Mesothelial cell of epicardium (in vitro differentiated cells): ENCODE measurements around the gene ITGA11. TPM values are rescaled to one million over a fixed set of nuclear protein-coding genes. Genes with fewer than 3 reads are reported as not detected.

Experiments
- DNase-seq, 2 experiments: peaks; one replicate each; pipeline ENCODE4 v3.0.0; 2021; ENCODE audit warnings: low spot score in 2 of 2; ENCODE audit not compliant: unreplicated experiment in 2 of 2
- H3K27ac Mint-ChIP-seq: 2 replicates; pipeline ENCODE4 v1.8.0; 2021; ENCODE audit warnings: mixed read lengths
- H3K27me3 Mint-ChIP-seq: 2 replicates; pipeline ENCODE4 v1.8.0; 2021; ENCODE audit warnings: low read depth, mixed read lengths
- H3K36me3 Mint-ChIP-seq: 2 replicates; pipeline ENCODE4 v1.8.0; 2021; ENCODE audit warnings: mixed read lengths
- H3K4me1 Mint-ChIP-seq: 2 replicates; pipeline ENCODE4 v1.8.0; 2021; ENCODE audit warnings: mixed read lengths
- H3K4me3 Mint-ChIP-seq: 2 replicates; pipeline ENCODE4 v1.8.0; 2021; ENCODE audit warnings: mild to moderate bottlenecking, moderate library complexity, mixed read lengths
- H3K9me3 Mint-ChIP-seq: 2 replicates; pipeline ENCODE4 v1.8.0; 2021; ENCODE audit warnings: mixed read lengths
- total RNA-seq: library from RNA; stranded (reverse); gene quantifications from 3 replicates; pipeline ENCODE4 v1.2.1, GENCODE V29; 2021
- TF ChIP-seq, protein P1 (sequence below): fragments of 200-600 bp; sonication (generic); IDR thresholded peaks from one replicate; pipeline ENCODE4 v1.5.0; 2021; ENCODE audit warnings: antibody characterized with exemption; ENCODE audit not compliant: unreplicated experiment

The ITGA11 gene
- total RNA-seq, 1 donor from 2014 or later, result 3.5 TPM

DNA sequence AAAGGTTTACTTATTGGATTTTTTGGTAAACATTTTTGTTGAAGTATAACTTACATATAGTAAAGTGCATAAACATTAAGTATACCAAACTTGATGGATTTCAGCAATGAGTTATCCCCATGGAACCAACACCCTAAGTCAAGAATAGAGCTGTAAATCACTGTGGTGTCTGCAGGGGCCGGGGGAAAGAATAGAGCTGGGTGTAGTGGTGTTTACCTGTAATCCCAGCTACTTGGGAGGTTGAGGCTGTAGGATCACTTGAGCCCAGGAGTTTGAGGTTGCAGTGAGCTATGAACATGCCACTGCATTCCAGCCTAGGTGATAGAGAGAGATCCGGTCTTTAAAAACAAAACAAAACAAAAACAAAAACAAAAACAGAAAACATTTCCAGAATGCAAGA lies 167.7 kb downstream of the ITGA11 start:
- Mint-ChIP-seq H3K4me3 (no peak overlapping the region), H3K27me3 (no peaks in the 10 kb centered on the region), H3K27ac (no peak overlapping the region), H3K9me3 (no peaks in the 10 kb centered on the region), H3K36me3 (no peaks in the 10 kb centered on the region), H3K4me1 (peaks cover 15% of the 10 kb centered on the region)
- DNase-seq, result no peak
- TF ChIP-seq, protein P1, sequence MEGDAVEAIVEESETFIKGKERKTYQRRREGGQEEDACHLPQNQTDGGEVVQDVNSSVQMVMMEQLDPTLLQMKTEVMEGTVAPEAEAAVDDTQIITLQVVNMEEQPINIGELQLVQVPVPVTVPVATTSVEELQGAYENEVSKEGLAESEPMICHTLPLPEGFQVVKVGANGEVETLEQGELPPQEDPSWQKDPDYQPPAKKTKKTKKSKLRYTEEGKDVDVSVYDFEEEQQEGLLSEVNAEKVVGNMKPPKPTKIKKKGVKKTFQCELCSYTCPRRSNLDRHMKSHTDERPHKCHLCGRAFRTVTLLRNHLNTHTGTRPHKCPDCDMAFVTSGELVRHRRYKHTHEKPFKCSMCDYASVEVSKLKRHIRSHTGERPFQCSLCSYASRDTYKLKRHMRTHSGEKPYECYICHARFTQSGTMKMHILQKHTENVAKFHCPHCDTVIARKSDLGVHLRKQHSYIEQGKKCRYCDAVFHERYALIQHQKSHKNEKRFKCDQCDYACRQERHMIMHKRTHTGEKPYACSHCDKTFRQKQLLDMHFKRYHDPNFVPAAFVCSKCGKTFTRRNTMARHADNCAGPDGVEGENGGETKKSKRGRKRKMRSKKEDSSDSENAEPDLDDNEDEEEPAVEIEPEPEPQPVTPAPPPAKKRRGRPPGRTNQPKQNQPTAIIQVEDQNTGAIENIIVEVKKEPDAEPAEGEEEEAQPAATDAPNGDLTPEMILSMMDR, result no peak

DNA sequence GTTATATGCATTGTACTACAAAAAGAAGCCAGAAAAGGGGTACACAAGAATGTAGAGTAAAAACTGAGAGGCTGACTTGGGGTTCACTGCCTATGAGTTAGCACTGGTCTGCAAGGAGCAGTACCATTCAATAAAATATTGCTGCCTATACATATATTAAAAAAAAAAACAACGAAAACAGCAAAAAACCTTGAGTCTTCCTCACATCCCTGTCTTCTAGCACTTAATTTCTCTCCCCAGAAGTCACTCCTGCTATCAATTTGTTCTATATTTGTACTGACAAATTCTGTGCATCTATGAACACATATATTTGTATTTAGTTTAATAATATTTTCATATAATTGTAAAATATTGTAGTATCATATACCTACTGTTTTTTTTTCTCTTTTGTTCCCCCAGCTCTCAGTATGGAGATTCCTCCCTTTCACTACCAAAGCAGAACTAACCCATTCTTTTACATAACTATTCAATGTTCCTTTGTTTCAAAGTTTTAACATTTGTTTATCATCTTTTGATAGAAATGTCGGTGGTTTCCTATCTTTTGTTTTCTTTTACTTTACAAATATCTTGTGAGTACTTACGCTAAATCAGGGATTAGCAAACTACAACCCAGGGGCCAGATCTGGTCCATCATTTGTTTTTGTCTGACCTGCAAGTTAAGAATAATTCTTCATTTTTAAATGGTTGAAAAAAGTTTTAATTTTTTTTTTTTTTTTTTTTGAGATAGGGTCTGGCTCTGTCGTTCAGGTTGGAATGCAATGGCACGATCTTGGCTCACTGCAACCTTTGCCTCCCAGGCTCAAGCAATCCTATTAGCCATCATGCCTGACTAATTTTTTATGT lies 169.2 kb downstream of the ITGA11 start:
- Mint-ChIP-seq H3K27ac (no peak overlapping the region), H3K36me3 (no peaks in the 10 kb centered on the region), H3K4me1 (peaks cover 4% of the 10 kb centered on the region), H3K9me3 (no peaks in the 10 kb centered on the region), H3K4me3 (no peak overlapping the region), H3K27me3 (no peaks in the 10 kb centered on the region)
- TF ChIP-seq, protein P1, result no peak
- no peak for DNase-seq

DNA sequence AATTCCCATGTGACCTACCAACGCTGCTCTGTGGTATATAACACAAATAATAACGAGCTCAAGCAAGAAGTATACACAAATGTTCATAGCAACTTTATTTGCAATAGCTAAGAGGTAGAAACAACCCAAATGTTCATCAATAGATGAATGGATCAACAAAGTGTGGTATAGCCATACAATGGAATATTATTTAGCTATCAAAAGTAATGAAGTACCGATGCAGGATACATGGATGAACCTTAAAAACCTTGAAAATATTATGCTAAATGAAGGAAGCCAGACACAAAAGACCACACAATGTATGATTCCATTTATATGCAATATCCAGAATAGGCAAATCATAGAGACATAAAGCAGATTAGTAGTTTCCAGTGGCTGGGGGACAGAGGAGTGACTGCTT lies 170.0 kb downstream of the ITGA11 start:
- Mint-ChIP-seq H3K4me1 (peaks cover 3% of the 10 kb centered on the region), H3K27me3 (no peaks in the 10 kb centered on the region), H3K4me3 (no peak overlapping the region), H3K36me3 (no peaks in the 10 kb centered on the region), H3K27ac (no peak overlapping the region), H3K9me3 (no peaks in the 10 kb centered on the region)
- TF ChIP-seq, protein P1, result no peak
- no peak for DNase-seq

DNA sequence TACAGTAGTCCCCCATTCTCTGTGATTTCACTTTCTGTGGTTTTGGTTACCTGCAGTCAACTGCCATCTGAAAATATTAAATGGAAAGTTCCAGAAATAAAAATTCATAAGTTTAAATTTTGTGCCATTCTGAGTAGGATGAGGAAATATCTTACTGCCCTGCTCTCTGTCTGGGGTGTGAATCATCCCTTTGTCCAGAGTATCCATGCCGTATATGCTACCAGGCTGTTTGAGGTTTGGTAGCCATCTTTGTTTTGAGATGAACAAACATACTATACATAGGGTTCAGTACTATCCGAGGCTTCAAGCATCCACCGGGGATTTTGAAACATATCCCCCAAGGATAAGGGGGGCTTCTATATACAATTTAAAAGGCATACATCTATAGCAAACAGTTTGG lies 170.7 kb downstream of the ITGA11 start:
- H3K27me3 Mint-ChIP-seq, result no peaks in the 10 kb centered on the region
- H3K9me3 Mint-ChIP-seq, result no peaks in the 10 kb centered on the region
- DNase-seq, result no peak
- no peak overlapping the region for H3K4me3 Mint-ChIP-seq
- H3K36me3 Mint-ChIP-seq, result no peaks in the 10 kb centered on the region
- peaks cover 7% of the 10 kb centered on the region for H3K4me1 Mint-ChIP-seq
- no peak overlapping the region for H3K27ac Mint-ChIP-seq
- TF ChIP-seq, protein P1, result no peak

DNA sequence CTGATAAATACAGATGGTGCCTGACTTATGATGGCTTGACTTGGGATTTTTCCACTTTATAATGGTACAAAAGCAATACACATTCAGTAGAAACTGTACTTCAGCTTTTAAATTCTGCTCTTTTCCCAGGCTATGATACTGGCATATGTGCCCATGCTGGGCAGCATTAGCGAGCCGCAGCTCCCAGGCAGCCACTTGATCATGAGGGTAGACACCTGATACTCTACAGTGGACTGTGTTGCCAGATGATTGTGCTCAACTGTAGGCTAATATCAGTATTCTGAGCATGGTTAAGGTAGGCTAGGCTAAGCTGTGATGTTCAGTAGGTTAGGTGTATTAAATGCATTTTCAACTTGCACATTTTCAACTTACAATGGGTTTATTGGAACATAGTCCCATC lies 172.1 kb downstream of the ITGA11 start:
- Mint-ChIP-seq H3K9me3 (no peaks in the 10 kb centered on the region), H3K27ac (no peak overlapping the region), H3K4me3 (no peak overlapping the region), H3K4me1 (peaks cover 4% of the 10 kb centered on the region), H3K27me3 (no peaks in the 10 kb centered on the region), H3K36me3 (no peaks in the 10 kb centered on the region)
- TF ChIP-seq, protein P1, result no peak
- no peak for DNase-seq
